ENCODE data around the gene NEURL2. TPM values are rescaled to one million over a fixed set of nuclear protein-coding genes. Genes with fewer than 3 reads are reported as not detected.
"Not testable (repeated sequence)": the region's sequence is repeated elsewhere in the genome, so short reads cannot be mapped to it uniquely, and the experiment has no call there.

NEURL2 gene
- total and polyA plus RNA-seq, 4 donors = 1.5 to 8.3 (median 4.9) TPM

DNA sequence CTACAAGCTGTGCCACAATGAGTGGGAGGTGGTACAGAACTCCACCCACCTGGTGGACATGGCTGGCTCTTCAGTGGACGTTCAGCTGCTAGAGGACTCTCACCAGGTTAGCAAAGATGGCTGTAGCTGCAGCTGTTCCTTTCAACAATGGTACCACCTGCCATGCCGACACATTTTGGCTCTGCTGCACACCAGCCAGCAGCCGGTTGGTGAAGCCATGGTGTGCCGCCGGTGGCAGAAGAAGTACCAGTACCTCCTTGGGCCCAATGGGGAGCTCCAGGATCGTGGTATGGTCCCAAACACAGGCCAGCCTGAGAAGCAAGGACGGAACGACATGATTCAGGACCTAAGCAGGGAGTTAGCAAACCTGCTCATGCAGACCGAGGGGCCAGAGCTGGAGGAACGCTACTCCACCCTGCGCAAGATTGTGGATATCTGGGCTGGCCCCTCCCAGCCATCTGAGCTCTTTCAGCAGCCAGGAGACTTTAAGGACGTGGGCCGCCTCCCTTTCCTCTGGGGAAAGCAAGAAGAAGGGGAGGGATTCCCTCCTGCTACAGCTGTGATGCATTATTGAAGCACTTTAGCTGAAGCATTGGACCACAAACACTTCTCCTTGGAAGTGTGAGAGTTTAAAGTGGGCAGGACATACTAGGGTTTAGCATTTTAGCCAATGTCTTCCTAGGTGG, 12.8 kb downstream of the NEURL2 start:
- Histone ChIP-seq H3K27ac (ENCODE audit: low read depth in 1 of 2, low read length in 1 of 2) (no peak overlapping the region), H3K9me3 (ENCODE audit: control insufficient read depth in 4 of 4, insufficient read depth in 3 of 4, low read length in 3 of 4) (no peaks in the 10 kb centered on the region), H3K4me3 (no peak overlapping the region), H3K36me3 (ENCODE audit: control insufficient read depth in 4 of 4, insufficient read depth in 4 of 4, low read length in 4 of 4) (peaks cover 7 to 18% (median 15%) of the 10 kb centered on the region in 4 donors), H3K9ac (ENCODE audit: insufficient read depth in 1 of 2, low read length in 2 of 2) (no peak overlapping the region), H3K27me3 (ENCODE audit: control insufficient read depth in 3 of 3, insufficient read depth in 3 of 3, low read length in 2 of 3) (no peaks in the 10 kb centered on the region), H3K4me1 (ENCODE audit: control insufficient read depth in 5 of 5, insufficient read depth in 5 of 5, low read length in 5 of 5) (peaks cover 0 to 6% (median 0%) of the 10 kb centered on the region in 5 donors)
- no peak for DNase-seq
- no peak for ATAC-seq (ENCODE audit: insufficient read depth, low FRiP score)
- TF ChIP-seq, protein P1, sequence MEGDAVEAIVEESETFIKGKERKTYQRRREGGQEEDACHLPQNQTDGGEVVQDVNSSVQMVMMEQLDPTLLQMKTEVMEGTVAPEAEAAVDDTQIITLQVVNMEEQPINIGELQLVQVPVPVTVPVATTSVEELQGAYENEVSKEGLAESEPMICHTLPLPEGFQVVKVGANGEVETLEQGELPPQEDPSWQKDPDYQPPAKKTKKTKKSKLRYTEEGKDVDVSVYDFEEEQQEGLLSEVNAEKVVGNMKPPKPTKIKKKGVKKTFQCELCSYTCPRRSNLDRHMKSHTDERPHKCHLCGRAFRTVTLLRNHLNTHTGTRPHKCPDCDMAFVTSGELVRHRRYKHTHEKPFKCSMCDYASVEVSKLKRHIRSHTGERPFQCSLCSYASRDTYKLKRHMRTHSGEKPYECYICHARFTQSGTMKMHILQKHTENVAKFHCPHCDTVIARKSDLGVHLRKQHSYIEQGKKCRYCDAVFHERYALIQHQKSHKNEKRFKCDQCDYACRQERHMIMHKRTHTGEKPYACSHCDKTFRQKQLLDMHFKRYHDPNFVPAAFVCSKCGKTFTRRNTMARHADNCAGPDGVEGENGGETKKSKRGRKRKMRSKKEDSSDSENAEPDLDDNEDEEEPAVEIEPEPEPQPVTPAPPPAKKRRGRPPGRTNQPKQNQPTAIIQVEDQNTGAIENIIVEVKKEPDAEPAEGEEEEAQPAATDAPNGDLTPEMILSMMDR (IDR thresholded peaks at IDR 0.05; ENCODE audit: control extremely low read depth, extremely low read depth) = no peak
- WGBS, 2 donors = 92 to 93% methylated on average over 13 of the region's 13 CpGs

DNA sequence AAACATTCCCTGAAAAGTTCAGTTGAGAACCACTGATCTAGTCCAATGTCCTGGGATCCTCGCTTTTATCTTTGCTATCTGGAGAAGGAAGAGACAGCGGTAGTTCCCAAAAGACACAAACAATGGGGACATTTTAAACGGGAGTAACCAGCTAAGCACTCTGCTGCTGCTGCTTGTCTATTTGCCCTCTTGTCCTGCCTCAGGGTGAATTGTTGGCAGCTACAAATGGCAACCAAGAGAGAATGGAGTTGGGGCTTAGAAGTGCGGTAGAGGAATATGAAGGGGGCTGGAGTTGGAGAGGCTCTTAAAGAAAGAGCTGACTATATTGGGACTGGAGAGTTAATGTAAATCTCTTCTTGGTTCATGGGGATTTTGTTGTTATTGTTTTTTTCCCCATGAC, 16.4 kb downstream of the NEURL2 start:
- TF ChIP-seq, protein P1 (IDR thresholded peaks at IDR 0.05; ENCODE audit: control extremely low read depth, extremely low read depth) = no peak
- Histone ChIP-seq H3K9ac (ENCODE audit: insufficient read depth in 1 of 2, low read length in 2 of 2) (no peak overlapping the region), H3K4me3 (no peak overlapping the region), H3K27ac (ENCODE audit: low read depth in 1 of 2, low read length in 1 of 2) (no peak overlapping the region), H3K9me3 (ENCODE audit: control insufficient read depth in 4 of 4, insufficient read depth in 3 of 4, low read length in 3 of 4) (no peaks in the 10 kb centered on the region), H3K4me1 (ENCODE audit: control insufficient read depth in 5 of 5, insufficient read depth in 5 of 5, low read length in 5 of 5) (no peaks in the 10 kb centered on the region), H3K36me3 (ENCODE audit: control insufficient read depth in 4 of 4, insufficient read depth in 4 of 4, low read length in 4 of 4) (peaks cover 4 to 17% (median 11%) of the 10 kb centered on the region in 4 donors), H3K27me3 (ENCODE audit: control insufficient read depth in 3 of 3, insufficient read depth in 3 of 3, low read length in 2 of 3) (no peaks in the 10 kb centered on the region)
- WGBS, 2 donors = 79 to 81% methylated on average over 4 of the region's 4 CpGs
- DNase-seq (no peak), ATAC-seq (ENCODE audit: insufficient read depth, low FRiP score) (no peak)

DNA sequence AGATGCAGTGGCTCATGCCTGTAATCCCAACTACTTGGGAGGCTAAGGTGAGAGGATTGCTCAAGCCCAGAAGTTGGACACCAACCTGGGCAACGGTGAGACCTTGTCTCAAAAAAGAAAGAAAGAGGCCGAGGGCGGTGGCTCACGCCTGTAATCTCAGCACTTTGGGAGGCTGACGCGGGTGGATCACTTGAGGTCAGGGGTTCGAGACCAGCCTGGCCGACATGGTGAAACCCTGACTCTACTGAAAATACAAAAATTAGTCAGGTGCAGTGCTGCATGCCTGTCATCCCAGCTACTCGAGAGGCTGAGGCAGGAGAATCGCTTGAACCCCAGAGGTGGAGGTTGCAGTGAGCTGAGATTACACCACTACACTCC, 16.9 kb downstream of the NEURL2 start:
- H3K4me1 ChIP-seq (ENCODE audit: control insufficient read depth in 5 of 5, insufficient read depth in 5 of 5, low read length in 5 of 5); H3K27me3 ChIP-seq (ENCODE audit: control insufficient read depth in 3 of 3, insufficient read depth in 3 of 3, low read length in 2 of 3); DNase-seq; H3K27ac ChIP-seq (ENCODE audit: low read depth in 1 of 2, low read length in 1 of 2); H3K4me3 ChIP-seq; H3K9me3 ChIP-seq (ENCODE audit: control insufficient read depth in 4 of 4, insufficient read depth in 3 of 4, low read length in 3 of 4); H3K9ac ChIP-seq (ENCODE audit: insufficient read depth in 1 of 2, low read length in 2 of 2); ATAC-seq (ENCODE audit: insufficient read depth, low FRiP score): not testable (repeated sequence)
- H3K36me3 ChIP-seq (ENCODE audit: control insufficient read depth in 4 of 4, insufficient read depth in 4 of 4, low read length in 4 of 4) = peaks cover 4 to 17% (median 11%) of the 10 kb centered on the region in 4 donors
- WGBS, 2 donors = 97% methylated on average over 10 of the region's 10 CpGs

DNA sequence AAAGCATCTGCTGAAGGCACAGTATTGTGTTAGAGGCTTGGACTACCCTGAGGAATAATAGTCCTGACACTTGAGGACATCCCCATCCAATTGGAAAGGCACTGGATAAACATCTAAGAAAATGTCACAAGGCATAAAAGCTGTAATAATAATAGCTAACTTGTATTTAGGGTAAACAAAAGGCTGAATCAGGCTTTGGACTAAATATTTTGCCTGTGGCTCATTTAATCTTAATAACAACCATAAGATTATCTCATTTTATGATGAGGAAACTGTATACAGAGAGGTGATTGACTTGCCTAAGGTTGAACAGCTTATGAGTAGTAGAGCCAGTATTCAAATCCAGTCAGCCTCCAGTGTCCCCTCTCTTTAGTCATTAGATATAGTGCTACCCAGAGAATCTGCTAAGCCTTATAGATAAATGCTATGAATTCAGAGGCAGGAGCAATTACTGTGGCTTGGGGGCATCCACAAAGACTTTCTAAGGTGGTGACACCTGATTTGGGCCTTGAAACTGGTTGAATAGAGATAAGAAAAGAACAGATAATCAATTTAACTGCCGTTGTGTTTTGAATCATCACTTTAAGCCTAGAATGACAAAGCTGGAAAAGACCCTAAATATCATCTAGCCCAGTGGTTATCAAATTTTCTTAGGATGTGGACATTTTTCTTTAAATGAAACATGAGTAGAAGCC, 17.5 kb downstream of the NEURL2 start:
- no peak for DNase-seq
- Histone ChIP-seq H3K9me3 (ENCODE audit: control insufficient read depth in 4 of 4, insufficient read depth in 3 of 4, low read length in 3 of 4) (no peaks in the 10 kb centered on the region), H3K27ac (ENCODE audit: low read depth in 1 of 2, low read length in 1 of 2) (no peak overlapping the region), H3K9ac (ENCODE audit: insufficient read depth in 1 of 2, low read length in 2 of 2) (no peak overlapping the region), H3K27me3 (ENCODE audit: control insufficient read depth in 3 of 3, insufficient read depth in 3 of 3, low read length in 2 of 3) (no peaks in the 10 kb centered on the region), H3K36me3 (ENCODE audit: control insufficient read depth in 4 of 4, insufficient read depth in 4 of 4, low read length in 4 of 4) (peaks cover 4 to 15% (median 11%) of the 10 kb centered on the region in 4 donors), H3K4me1 (ENCODE audit: control insufficient read depth in 5 of 5, insufficient read depth in 5 of 5, low read length in 5 of 5) (no peaks in the 10 kb centered on the region), H3K4me3 (no peak overlapping the region)
- TF ChIP-seq, protein P1 (IDR thresholded peaks at IDR 0.05; ENCODE audit: control extremely low read depth, extremely low read depth) = no peak
- no peak for ATAC-seq (ENCODE audit: insufficient read depth, low FRiP score)
- 76 to 85% methylated on average over 1 of the region's 1 CpG for WGBS, 2 donors

Data from lung (tissue), 12 donors.